HepG2 (cell line): ENCODE data around the gene REP15. TPM values are rescaled to one million over a fixed set of nuclear protein-coding genes. Genes with fewer than 3 reads are reported as not detected.

Source experiments
- CBX1 ChIP-seq: IDR thresholded peaks from one replicate; pipeline ENCODE4 v1.6.1; 2016; ENCODE audit warnings: antibody characterized with exemption, low read depth
- HINFP ChIP-seq: sonication (generic); formaldehyde crosslinking; IDR thresholded peaks from 2 replicates; pipeline ENCODE4 v1.4.0; 2020; ENCODE audit warnings: low read depth, mild to moderate bottlenecking, missing genetic modification reagents
- HNF4G ChIP-seq, 2 experiments: sonication (generic) in 1 of 2; formaldehyde crosslinking in 1 of 2; IDR thresholded peaks; 2 replicates each; pipeline versions ENCODE4 v1.4.0 to v1.6.1; 2011 to 2020; ENCODE audit warnings: borderline replicate concordance in 2 of 2, low read depth in 2 of 2, mild to moderate bottlenecking in 2 of 2, low read length in 1 of 2, missing genetic modification reagents in 1 of 2, moderate library complexity in 1 of 2
- NFKB2 ChIP-seq: sonication (generic); formaldehyde crosslinking; IDR thresholded peaks from 2 replicates; pipeline ENCODE4 v1.4.0; 2020; ENCODE audit warnings: missing genetic modification reagents, borderline replicate concordance
- RNF219 ChIP-seq: sonication (generic); formaldehyde crosslinking; IDR thresholded peaks from 2 replicates; pipeline ENCODE4 v1.5.0; 2020; ENCODE audit warnings: mild to moderate bottlenecking, missing genetic modification reagents
- TFDP1 ChIP-seq: IDR thresholded peaks from 2 replicates; pipeline ENCODE4 v1.6.1; 2016; ENCODE audit warnings: missing compliant biosample characterization, missing genetic modification reagents, borderline replicate concordance
- THRA ChIP-seq: sonication (generic); formaldehyde crosslinking; IDR thresholded peaks from 2 replicates; pipeline ENCODE4 v1.4.0; 2020; ENCODE audit warnings: missing genetic modification reagents, borderline replicate concordance
- ZBTB25 ChIP-seq: IDR thresholded peaks from 2 replicates; pipeline ENCODE4 v1.6.1; 2018; ENCODE audit warnings: missing genetic modification reagents
- ZBTB4 ChIP-seq: sonication (generic); formaldehyde crosslinking; IDR thresholded peaks from 2 replicates; pipeline ENCODE4 v1.4.0; 2020; ENCODE audit warnings: missing genetic modification reagents, mild to moderate bottlenecking, borderline replicate concordance
- ZFP1 ChIP-seq: IDR thresholded peaks from 2 replicates; pipeline ENCODE4 v1.6.1; 2016
- ZNF567 ChIP-seq: sonication (generic); formaldehyde crosslinking; IDR thresholded peaks from 2 replicates; pipeline ENCODE4 v1.8.1; 2023; ENCODE audit warnings: mild to moderate bottlenecking, missing genetic modification reagents, borderline replicate concordance
- ZNF574 ChIP-seq: sonication (generic); formaldehyde crosslinking; IDR thresholded peaks from 2 replicates; pipeline ENCODE4 v1.4.0; 2020; ENCODE audit warnings: missing genetic modification reagents
- ZNF672 ChIP-seq: sonication (generic); formaldehyde crosslinking; IDR thresholded peaks from 2 replicates; pipeline ENCODE4 v1.8.1; 2022; ENCODE audit warnings: missing genetic modification reagents
- polyA plus RNA-seq, 8 experiments: library from polyadenylated mRNA; depleted of rRNA in 3 of 8; stranded (reverse) in 7 of 8; unstranded in 1 of 8; fragments of >200 nt; fragmentation: Illumina TruSeq in 4 of 8; extraction: Trizol in 4 of 8; gene quantifications; 2 replicates each; pipeline versions ENCODE4 v1.2.1 to v1.2.3, GENCODE V29; 2011 to 2016; ENCODE audit warnings: low read depth in 4 of 8, missing spikeins in 1 of 8, mixed read lengths in 1 of 8; ENCODE audit not compliant: insufficient read depth in 1 of 8
- total RNA-seq, 5 experiments: library from RNA; depleted of rRNA; stranded (reverse); fragments of >200 nt; fragmentation: Illumina TruSeq; extraction: Trizol; gene quantifications; 2 replicates each; pipeline ENCODE4 v1.2.3, GENCODE V29; 2016; ENCODE audit warnings: low read depth in 1 of 5

Gene REP15
- total and polyA plus RNA-seq, 2 of the 13 experiments (the other 11 are each of a cell fraction or from before 2014, with no cell fraction given): 0.12 to 0.64 TPM

GRCh38 chr12:27710592-27711316, 14.5 kb downstream of the REP15 start, which contains the start of gene MRPS35 (continued):
- peak; percentile 25; the same call in 1 of the 2 replicates for TF ChIP-seq ZFP1 (CRISPR knock-in tag)
- peak; percentile 96 for TF ChIP-seq HINFP (CRISPR knock-in tag)
- TF ChIP-seq HNF4G (IDR thresholded peaks at IDR 0.05; ENCODE audit: borderline replicate concordance, low read depth, low read length): no peak
- TF ChIP-seq HNF4G (CRISPR knock-in tag; IDR thresholded peaks at IDR 0.05; ENCODE audit: borderline replicate concordance, low read depth): no peak
- TF ChIP-seq ZNF567 (CRISPR knock-in tag): no peak
- TF ChIP-seq ZNF672 (CRISPR knock-in tag): 0 out of 2 replicates have a peak, but pooled peaks have one; percentile 79
- peak; percentile 89 for TF ChIP-seq ZBTB4 (CRISPR knock-in tag)
- 0 out of 2 replicates have a peak, but pooled peaks have one; percentile 18 for TF ChIP-seq ZBTB25 (CRISPR knock-in tag)
- peak; percentile 80 for TF ChIP-seq THRA
- peak; percentile 76; the same call in 1 of the 2 replicates for TF ChIP-seq TFDP1
- TF ChIP-seq CBX1: peak; percentile 94
- TF ChIP-seq NFKB2 (CRISPR knock-in tag): peak; percentile 94; the same call in 1 of the 2 replicates
- peak; percentile 94 for TF ChIP-seq ZNF574 (CRISPR knock-in tag)
- TF ChIP-seq RNF219 (CRISPR knock-in tag): no peak
